HG02970 (cell line): ENCODE data around the gene TRIO.

Experiments used
- ATAC-seq: cut with Tn5 transposase; IDR thresholded peaks from one replicate; pipeline ENCODE4 v1.9.1; 2021; ENCODE audit warnings: mild to moderate bottlenecking, moderate library complexity, moderate number of reproducible peaks; ENCODE audit not compliant: unreplicated experiment, low FRiP score

TRIO gene

GRCh38 chr5:14218480-14218879, 75.3 kb downstream of the TRIO start:
- ATAC-seq = no peak

GRCh38 chr5:14218897-14219573, 75.9 kb downstream of the TRIO start:
- no peak for ATAC-seq

GRCh38 chr5:14219800-14220512, 76.8 kb downstream of the TRIO start:
- ATAC-seq = no peak

GRCh38 chr5:14220642-14221041, 77.5 kb downstream of the TRIO start:
- no peak for ATAC-seq

- ATAC-seq = no peak
Measured at GRCh38 chr5:14221732-14222131, 78.6 kb downstream of the TRIO start.

GRCh38 chr5:14222206-14222605, 79.1 kb downstream of the TRIO start:
- ATAC-seq = no peak

- ATAC-seq = no peak
Measured at GRCh38 chr5:14223372-14223771, 80.2 kb downstream of the TRIO start.

GRCh38 chr5:14225173-14225834, 82.2 kb downstream of the TRIO start:
- no peak for ATAC-seq

- no peak for ATAC-seq
Measured at GRCh38 chr5:14226149-14226548, 83.0 kb downstream of the TRIO start.

GRCh38 chr5:14226554-14226953, 83.4 kb downstream of the TRIO start:
- ATAC-seq = no peak

- no peak for ATAC-seq
Measured at GRCh38 chr5:14226992-14227391, 83.8 kb downstream of the TRIO start.

- no peak for ATAC-seq
Measured at GRCh38 chr5:14227513-14227912, 84.4 kb downstream of the TRIO start.

GRCh38 chr5:14228219-14228618, 85.1 kb downstream of the TRIO start:
- ATAC-seq = no peak

- ATAC-seq = no peak
Measured at GRCh38 chr5:14229181-14229580, 86.0 kb downstream of the TRIO start.

- ATAC-seq = no peak
Measured at GRCh38 chr5:14229734-14230133, 86.6 kb downstream of the TRIO start.

- ATAC-seq = no peak
Measured at GRCh38 chr5:14231156-14231555, 88.0 kb downstream of the TRIO start.

GRCh38 chr5:14231890-14232289, 88.7 kb downstream of the TRIO start:
- ATAC-seq = no peak

GRCh38 chr5:14234204-14234603, 91.1 kb downstream of the TRIO start:
- no peak for ATAC-seq

GRCh38 chr5:14235872-14236271, 92.7 kb downstream of the TRIO start:
- no peak for ATAC-seq

GRCh38 chr5:14236757-14237156, 93.6 kb downstream of the TRIO start:
- ATAC-seq = no peak

- ATAC-seq = no peak
Measured at GRCh38 chr5:14237317-14238086, 94.4 kb downstream of the TRIO start.
